ENCODE measurements around the gene RASSF5.

RASSF5 gene

DNA sequence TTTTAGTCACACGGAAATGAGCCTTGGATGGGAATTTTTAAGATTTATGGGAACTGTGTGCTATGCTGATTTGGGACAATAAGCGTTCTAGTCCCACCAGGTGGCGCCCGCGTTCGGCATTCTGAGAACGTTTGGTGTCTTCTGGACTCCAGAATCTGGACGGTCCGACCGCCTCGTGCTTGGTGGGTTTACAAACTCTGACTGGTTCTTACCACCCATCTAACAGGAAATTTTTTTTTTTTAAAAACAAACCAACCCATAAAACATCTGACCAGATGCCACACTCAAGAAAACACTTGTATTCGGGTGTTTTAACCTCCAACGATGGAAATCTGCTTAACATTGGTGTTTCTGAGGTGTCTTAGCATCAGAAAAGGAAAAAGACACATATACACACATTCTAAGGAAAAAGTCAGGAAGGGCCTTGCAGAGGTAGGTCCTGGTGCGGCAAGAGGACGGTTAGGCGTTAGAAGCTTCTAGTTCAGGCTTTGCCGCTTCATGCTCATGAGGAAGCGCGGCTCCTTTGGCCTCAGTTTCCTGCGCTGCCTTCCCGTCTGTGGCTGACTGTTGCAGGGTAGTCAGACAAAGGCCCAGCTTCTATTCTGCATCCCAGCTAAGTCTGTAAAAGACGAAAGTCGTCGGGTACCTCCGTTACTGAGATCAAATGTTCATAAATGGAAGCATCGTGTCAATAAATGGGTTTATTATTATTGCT, 127.2 kb downstream of the RASSF5 start:
- peak; percentile 35 to 60 for DNase-seq (ENCODE audit: low read depth in 2 of 2)

DNA sequence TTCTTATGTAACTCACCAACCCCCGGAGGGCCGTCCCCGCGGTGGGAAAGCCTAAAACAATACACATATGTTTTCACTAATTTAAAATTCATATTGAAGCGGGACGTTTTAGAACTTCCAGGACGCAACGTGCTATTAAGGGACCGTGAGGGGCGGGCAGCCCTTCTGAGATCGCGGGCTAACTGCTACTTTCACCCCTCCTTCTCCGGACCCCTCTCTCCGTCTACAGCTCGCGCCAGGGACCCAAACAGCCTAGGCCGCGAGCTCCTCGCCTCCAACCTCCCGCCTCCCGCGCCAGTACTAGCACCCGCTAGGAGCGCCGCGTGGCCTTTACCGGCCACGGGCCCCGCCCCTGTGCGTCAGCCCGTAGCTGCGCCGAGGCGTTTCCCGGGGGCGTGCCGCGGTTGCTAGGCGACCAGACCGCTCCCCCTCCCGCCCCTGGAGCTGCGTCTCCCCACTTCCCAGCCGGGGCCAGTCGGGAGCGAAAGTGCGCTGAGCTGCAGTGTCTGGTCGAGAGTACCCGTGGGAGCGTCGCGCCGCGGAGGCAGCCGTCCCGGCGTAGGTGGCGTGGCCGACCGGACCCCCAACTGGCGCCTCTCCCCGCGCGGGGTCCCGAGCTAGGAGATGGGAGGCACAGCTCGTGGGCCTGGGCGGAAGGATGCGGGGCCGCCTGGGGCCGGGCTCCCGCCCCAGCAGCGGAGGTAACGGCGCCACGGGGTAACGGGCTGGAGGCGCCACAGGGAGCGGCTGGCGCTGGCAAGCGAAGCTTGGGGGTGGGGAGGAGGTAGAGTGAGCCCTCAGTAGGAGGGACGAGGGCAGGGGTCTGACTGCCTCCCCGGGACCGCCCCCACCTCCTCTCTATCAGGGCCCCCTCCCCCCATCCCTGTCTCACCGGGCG, 128.0 kb downstream of the RASSF5 start, which contains the start of gene DYRK3:
Gene DYRK3, plus strand, starts transcription at position 457 of the 898 bp plus-strand sequence. Its CDS starts 168 bp downstream, at position 625.
- DNase-seq (ENCODE audit: low read depth in 2 of 2) = peak; percentile 67 to 74

DNA sequence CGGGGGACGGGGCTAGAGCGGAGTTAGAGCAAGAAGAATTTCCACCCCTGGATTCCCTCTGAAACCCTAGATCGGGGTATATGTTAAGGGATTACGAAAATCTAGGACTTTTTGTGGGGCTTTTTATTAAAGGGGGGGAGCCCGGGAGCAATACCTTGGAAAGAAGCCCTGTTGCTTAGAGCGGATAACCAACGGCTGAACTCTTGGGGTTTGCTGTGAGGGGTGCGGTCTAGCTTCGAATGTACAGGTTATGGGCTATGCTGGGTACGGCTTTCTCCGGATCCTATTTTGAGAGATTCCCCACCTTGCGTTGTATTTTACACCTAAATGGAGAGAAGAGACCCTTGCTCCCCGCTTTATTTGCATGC, 128.6 kb downstream of the RASSF5 start:
- no peak for DNase-seq (ENCODE audit: low read depth in 2 of 2)

DNA sequence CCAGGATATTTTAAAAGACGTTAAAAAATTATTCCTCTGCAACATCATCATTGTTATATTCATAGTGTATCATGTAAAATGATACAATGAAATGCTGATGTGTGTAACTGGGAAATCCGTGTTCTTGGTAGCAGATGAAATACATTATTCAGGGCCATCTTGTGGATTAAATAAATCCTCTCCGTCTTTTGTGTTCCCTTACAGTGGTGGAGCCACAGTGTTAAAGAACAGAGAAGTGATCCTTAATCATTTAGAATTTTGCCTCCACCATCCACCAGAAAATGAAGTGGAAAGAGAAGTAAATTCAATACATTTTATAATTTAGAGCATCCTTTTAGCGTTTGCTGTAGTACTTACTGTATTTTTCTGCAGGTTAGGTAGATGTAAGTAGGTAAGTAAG, 129.3 kb downstream of the RASSF5 start:
- no peak for DNase-seq (ENCODE audit: low read depth in 2 of 2)

DNA sequence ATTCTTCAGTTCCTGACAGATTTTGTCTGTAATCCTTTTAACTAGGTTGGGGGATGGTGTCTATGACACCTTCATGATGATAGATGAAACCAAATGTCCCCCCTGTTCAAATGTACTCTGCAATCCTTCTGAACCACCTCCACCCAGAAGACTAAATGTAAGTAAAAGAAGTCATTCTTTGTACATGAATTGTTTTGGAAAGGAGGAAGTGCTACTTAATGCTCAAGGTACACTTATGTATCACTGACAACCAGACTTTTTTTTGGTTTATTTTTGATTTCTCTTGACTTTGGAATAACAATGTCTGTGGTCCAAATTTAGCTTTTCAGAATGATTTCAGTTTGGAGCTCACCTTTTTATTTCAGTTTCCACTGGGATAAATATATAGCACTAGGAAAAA, 130.3 kb downstream of the RASSF5 start:
- DNase-seq (ENCODE audit: low read depth in 2 of 2) = no peak
